ENCODE results near the gene DTX1. TPM values are rescaled to one million over a fixed set of nuclear protein-coding genes. Genes with fewer than 3 reads are reported as not detected.

The DTX1 gene
- polyA plus RNA-seq, 3 donors = 3.4 to 109 (median 21.9) TPM

GRCh38 chr12:113051759-113052158, 4.8 kb upstream of the DTX1 start:
- H3K27ac ChIP-seq (ENCODE audit: low read depth, low read length) = no peak overlapping the region
- WGBS, 3 donors = 86 to 91% (median 86%) methylated on average over 4 of the region's 4 CpGs

GRCh38 chr12:113052326-113052725, 4.2 kb upstream of the DTX1 start:
- no peak overlapping the region for H3K27ac ChIP-seq (ENCODE audit: low read depth, low read length)
- 62 to 75% (median 64%) methylated on average over 4 of the region's 4 CpGs for WGBS, 3 donors

GRCh38 chr12:113054948-113055486, 1.5 kb upstream of the DTX1 start:
- WGBS, 3 donors = 64 to 89% (median 71%) methylated on average over 4 of the region's 4 CpGs
- H3K27ac ChIP-seq (ENCODE audit: low read depth, low read length) = no peak overlapping the region

- H3K27ac ChIP-seq (ENCODE audit: low read depth, low read length) = no peak overlapping the region
- WGBS, 3 donors = 40 to 70% (median 55%) methylated on average over 13 of the region's 13 CpGs
Observed at GRCh38 chr12:113055594-113056380, 743 bp upstream of the DTX1 start.

GRCh38 chr12:113056381-113056630, 224 bp upstream of the DTX1 start:
- 6 to 8% (median 6%) methylated on average over 8 of the region's 8 CpGs for WGBS, 3 donors
- H3K27ac ChIP-seq (ENCODE audit: low read depth, low read length) = no peak overlapping the region

- H3K27ac ChIP-seq (ENCODE audit: low read depth, low read length) = no peak overlapping the region
- WGBS, 3 donors = 63 to 71% (median 65%) methylated on average over 42 to 44 of the region's 44 CpGs
Observed at GRCh38 chr12:113057565-113058485, 1.3 kb downstream of the DTX1 start.

- 88 to 95% (median 92%) methylated on average over 1 of the region's 1 CpG for WGBS, 3 donors
- H3K27ac ChIP-seq (ENCODE audit: low read depth, low read length) = no peak overlapping the region
Observed at GRCh38 chr12:113058553-113058952, 2.0 kb downstream of the DTX1 start.

- WGBS, 3 donors = 85 to 92% (median 87%) methylated on average over 8 of the region's 8 CpGs
- no peak overlapping the region for H3K27ac ChIP-seq (ENCODE audit: low read depth, low read length)
Observed at GRCh38 chr12:113059071-113059595, 2.6 kb downstream of the DTX1 start.

GRCh38 chr12:113060336-113060960, 3.9 kb downstream of the DTX1 start:
- 82 to 86% (median 84%) methylated on average over 7 of the region's 7 CpGs for WGBS, 3 donors
- H3K27ac ChIP-seq (ENCODE audit: low read depth, low read length) = no peak overlapping the region

GRCh38 chr12:113061061-113061694, 4.6 kb downstream of the DTX1 start:
- WGBS, 3 donors = 68 to 72% (median 70%) methylated on average over 10 of the region's 10 CpGs

GRCh38 chr12:113062502-113063395, 6.2 kb downstream of the DTX1 start:
- no peak overlapping the region for H3K27ac ChIP-seq (ENCODE audit: low read depth, low read length)
- WGBS, 3 donors = 54 to 76% (median 56%) methylated on average over 23 of the region's 23 CpGs

More at GRCh38 chr12:113061061-113061694, 4.6 kb downstream of the DTX1 start:
- no peak overlapping the region for H3K27ac ChIP-seq (ENCODE audit: low read depth, low read length)

- WGBS, 3 donors = 72 to 91% (median 83%) methylated on average over 9 of the region's 9 CpGs
- H3K27ac ChIP-seq (ENCODE audit: low read depth, low read length) = no peak overlapping the region
Observed at GRCh38 chr12:113063396-113064350, 7.1 kb downstream of the DTX1 start.

- WGBS, 3 donors = 57 to 63% (median 57%) methylated on average over 5 of the region's 5 CpGs
Observed at GRCh38 chr12:113064395-113065125, 8.0 kb downstream of the DTX1 start.

GRCh38 chr12:113065126-113066007, 8.8 kb downstream of the DTX1 start:
- no peak overlapping the region for H3K27ac ChIP-seq (ENCODE audit: low read depth, low read length)
- 24 to 44% (median 31%) methylated on average over 28 to 31 of the region's 31 CpGs for WGBS, 3 donors

More at GRCh38 chr12:113064395-113065125, 8.0 kb downstream of the DTX1 start:
- no peak overlapping the region for H3K27ac ChIP-seq (ENCODE audit: low read depth, low read length)
